GM12875 (cell line): ENCODE results near the gene UQCR11.
A peak's percentile ranks its signal among the peaks of the same experiment; 100 is the strongest.

ENCODE experiments used
- H3K4me3 ChIP-seq: one replicate; pipeline ENCODE4 v1.5.1; 2011; ENCODE audit warnings: low read depth, low read length, control low read depth
- TF ChIP-seq, protein P1 (sequence below): IDR thresholded peaks from 2 replicates; pipeline ENCODE4 v1.5.1; 2011; ENCODE audit warnings: low read depth, mild to moderate bottlenecking, control low read depth, inconsistent platforms, low read length, moderate library complexity, borderline replicate concordance; ENCODE audit not compliant: insufficient read depth

UQCR11 gene

DNA sequence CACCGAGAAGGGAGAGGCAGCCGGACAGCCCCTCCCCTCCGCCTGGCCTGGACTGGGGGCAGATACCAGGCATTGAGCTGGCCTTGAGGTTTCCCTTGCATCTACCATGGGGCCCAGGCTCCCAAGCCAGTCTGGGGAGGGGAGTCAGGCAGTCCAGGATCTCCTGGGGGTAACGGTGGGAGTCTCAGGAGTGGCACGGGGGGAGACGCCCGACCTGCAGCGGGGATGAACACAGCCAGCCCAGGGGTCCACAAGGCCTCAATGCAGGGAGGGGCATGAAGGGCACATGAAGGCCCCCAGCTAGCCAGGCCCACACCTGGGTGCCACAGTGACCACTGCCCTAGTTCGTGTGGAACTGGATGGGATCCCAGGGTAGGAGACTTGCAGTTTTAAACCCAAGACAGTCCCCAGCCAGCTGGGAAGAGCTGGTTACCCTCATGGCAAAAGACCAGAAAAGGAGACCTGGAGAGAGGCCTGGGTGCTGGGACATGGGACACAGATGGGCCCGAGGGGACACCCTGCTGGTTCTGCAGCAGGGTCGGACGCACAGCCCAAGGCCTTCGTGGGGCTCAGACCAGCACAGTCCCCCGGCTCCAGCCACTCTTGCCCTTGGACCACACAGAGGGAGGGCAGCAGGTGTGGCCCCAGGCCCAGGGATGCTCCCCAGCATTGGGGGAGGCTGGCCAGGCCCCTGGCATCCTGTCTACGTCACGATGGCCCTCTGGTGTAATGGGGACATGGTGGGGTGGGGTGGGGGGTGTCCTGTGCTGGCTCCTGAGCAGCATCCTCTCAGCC is 4.6 kb upstream of the UQCR11 start:
- TF ChIP-seq, protein P1, sequence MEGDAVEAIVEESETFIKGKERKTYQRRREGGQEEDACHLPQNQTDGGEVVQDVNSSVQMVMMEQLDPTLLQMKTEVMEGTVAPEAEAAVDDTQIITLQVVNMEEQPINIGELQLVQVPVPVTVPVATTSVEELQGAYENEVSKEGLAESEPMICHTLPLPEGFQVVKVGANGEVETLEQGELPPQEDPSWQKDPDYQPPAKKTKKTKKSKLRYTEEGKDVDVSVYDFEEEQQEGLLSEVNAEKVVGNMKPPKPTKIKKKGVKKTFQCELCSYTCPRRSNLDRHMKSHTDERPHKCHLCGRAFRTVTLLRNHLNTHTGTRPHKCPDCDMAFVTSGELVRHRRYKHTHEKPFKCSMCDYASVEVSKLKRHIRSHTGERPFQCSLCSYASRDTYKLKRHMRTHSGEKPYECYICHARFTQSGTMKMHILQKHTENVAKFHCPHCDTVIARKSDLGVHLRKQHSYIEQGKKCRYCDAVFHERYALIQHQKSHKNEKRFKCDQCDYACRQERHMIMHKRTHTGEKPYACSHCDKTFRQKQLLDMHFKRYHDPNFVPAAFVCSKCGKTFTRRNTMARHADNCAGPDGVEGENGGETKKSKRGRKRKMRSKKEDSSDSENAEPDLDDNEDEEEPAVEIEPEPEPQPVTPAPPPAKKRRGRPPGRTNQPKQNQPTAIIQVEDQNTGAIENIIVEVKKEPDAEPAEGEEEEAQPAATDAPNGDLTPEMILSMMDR, result no peak
- H3K4me3 ChIP-seq, result no peak overlapping the region

DNA sequence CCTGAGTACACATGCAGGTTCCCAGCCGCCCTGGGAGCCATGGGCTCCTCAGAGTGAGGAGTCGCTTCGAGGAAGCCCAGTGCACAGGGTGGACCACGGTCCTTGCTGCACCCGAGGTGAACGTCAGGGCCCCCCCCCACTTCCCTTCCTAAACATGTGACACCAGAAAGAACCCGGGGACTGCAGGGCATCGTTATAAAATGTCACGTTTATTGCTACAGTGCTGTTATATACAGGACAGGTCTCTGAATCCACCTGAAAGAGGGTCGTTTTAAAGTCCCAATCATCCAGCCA is 3.8 kb upstream of the UQCR11 start:
- no peak overlapping the region for H3K4me3 ChIP-seq
- TF ChIP-seq, protein P1, result no peak

DNA sequence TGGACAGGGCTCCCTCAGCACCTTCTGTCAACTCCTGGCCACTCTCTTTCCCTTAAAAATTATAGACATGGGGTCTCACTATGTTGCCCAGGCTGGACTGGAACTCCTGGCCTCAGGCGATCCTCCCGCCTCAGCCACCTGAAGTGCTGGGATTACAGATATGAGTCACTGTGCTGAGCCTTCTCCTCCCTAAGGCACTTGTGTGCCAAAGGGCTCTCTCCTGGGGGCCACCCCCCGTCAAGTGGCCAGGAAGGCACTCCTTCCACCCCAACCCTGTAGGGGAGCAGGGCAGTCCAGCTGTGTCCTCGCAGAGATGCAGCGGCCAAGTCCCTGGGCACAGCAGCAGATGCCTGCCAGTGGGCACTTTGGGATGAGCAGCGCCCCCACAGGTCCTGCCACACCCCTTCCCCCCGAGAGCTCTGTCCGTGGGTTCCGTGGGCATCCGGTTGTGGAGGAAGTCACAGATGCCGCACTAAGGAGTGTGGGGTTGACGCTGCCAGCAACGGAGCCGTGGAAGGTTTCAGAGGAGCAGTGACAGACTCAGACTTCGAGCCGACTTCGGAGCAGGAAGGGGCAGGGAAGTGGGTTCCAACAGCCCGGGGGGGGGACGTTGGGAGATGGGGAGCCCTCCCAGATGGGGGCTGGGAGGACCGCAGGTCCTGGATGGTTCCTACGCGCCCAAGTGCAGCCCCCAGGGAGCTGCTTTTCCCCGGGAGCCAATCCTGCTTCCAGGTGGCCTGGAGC is 3.3 kb upstream of the UQCR11 start:
- TF ChIP-seq, protein P1, result no peak

DNA sequence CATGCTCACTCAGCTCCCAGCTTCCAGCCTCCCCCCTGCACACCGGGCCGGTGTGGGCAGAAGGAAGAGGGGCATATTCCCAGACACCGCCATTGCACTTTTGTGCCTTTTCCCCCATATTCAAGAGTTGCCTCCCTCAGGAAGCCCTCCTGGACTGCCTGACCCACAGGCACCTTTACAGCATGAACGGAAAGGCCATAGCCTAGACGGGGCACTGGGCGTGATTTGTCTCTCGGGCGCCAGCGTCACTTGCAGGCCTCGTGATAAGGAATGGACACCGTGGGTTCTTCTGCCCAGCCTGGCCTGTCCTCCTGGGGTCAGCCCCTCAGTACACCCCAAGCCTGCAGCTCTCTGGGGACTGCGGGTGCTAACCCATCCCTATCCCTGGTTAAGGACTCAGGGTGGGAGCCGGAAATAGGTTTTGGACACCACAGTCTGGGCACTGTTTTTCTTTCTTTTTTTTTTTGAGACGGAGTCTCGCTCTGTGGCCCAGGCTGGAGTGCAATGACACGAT is 933 bp upstream of the UQCR11 start:
- peak overlapping the region; percentile 38 for H3K4me3 ChIP-seq
- TF ChIP-seq, protein P1, result no peak

More for the DNA sequence above, 3.3 kb upstream of the UQCR11 start:
- no peak overlapping the region for H3K4me3 ChIP-seq

DNA sequence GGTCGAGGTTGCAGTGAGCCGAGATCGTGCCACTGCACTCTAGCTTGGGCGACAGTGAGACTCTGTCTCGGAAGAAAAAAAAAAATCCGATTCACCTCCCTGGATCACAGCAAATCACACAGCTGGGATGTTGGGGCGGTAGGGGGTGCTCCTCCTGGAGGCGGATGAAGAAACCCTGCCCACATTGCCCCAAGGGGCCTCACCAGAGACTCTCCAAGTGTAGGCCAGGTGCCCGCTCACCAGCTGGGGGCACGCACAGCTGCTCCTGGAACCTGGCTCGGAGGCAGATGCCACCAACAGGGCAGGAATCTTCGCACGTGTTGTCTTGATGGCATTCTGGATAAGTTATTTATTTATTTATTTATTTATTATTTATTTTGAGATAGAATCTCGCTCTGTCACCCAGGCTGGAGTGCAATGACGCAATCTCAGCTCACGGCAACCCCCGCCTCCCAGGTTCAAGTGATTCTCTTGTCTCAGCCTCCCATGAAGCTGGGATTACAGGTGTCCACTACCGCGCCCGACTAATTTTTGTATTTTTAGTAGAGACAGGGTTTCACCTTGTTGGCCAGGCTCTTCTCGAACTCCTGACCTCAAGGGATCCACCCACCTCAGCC is 3.1 kb downstream of the UQCR11 start:
- TF ChIP-seq, protein P1, result no peak
- no peak overlapping the region for H3K4me3 ChIP-seq

DNA sequence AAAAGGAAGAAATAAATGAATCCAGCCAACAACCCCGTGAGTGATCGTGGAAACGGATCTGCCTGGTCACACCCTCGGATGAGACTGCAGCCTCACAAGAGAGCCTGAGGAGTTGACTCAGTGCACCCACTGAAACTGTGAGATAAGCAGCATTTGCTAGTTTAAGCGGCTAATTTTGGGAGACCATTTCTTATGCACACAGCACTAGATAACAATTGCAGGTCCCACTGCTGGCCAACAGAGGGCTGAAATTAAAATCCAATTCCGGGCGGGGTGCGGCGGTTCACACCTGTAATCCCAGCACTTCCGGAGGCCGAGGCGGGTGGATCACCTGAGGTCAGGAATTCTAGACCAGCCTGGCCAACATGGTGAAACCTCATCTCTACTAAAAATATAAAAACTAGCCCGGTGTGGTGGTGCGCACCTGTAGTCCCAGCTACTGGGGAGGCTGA is 3.6 kb downstream of the UQCR11 start:
- no peak overlapping the region for H3K4me3 ChIP-seq
- TF ChIP-seq, protein P1, result peak; percentile 21; the same call in 1 of the 2 replicates
